HepG2 (cell line): ENCODE data around the gene FAM168A. TPM values are rescaled to one million over a fixed set of nuclear protein-coding genes. Genes with fewer than 3 reads are reported as not detected.

Source experiments
- FOXA1 ChIP-seq, 2 experiments: fragments of 450-650 bp in 1 of 2; sonication (generic) in 1 of 2; formaldehyde crosslinking in 1 of 2; IDR thresholded peaks; 2 replicates each; pipeline versions ENCODE4 v1.4.0 to v1.6.1; 2016 to 2020; ENCODE audit warnings: missing genetic modification reagents in 1 of 2
- FOXJ3 ChIP-seq: sonication (generic); formaldehyde crosslinking; IDR thresholded peaks from 2 replicates; pipeline ENCODE4 v1.4.0; 2020; ENCODE audit warnings: missing genetic modification reagents, mild to moderate bottlenecking, borderline replicate concordance
- GFI1 ChIP-seq: sonication (generic); formaldehyde crosslinking; IDR thresholded peaks from 2 replicates; pipeline ENCODE4 v1.5.0; 2020; ENCODE audit warnings: missing genetic modification reagents, mild to moderate bottlenecking, borderline replicate concordance
- HCFC1 ChIP-seq: fragments of 150-350 bp; IDR thresholded peaks from 2 replicates; pipeline ENCODE4 v1.6.1; 2014; ENCODE audit warnings: low read depth, low read length
- HNRNPH1 ChIP-seq: fragments of 200-400 bp; formaldehyde crosslinking; optimal IDR thresholded peaks from 2 replicates; pipeline ENCODE3; 2017; ENCODE audit warnings: mild to moderate bottlenecking, low read depth, low read length
- KLF15 ChIP-seq: sonication (generic); formaldehyde crosslinking; IDR thresholded peaks from 2 replicates; pipeline ENCODE4 v1.8.1; 2023; ENCODE audit warnings: borderline replicate concordance, mild to moderate bottlenecking, inconsistent platforms, missing genetic modification reagents, mixed read lengths
- MXI1 ChIP-seq: IDR thresholded peaks from 3 replicates; pipeline ENCODE4 v1.6.1; 2012; ENCODE audit warnings: low read depth, low read length, inconsistent platforms, borderline replicate concordance
- NCOR1 ChIP-seq: fragments of 200-600 bp; sonication (generic); IDR thresholded peaks from 2 replicates; pipeline ENCODE4 v1.7.0; 2017; ENCODE audit warnings: antibody characterized with exemption, low read length, borderline replicate concordance
- ZNF225 ChIP-seq: sonication (generic); formaldehyde crosslinking; IDR thresholded peaks from 2 replicates; pipeline ENCODE4 v1.4.0; 2020; ENCODE audit warnings: mild to moderate bottlenecking, missing genetic modification reagents
- ZNF3 ChIP-seq: IDR thresholded peaks from 2 replicates; pipeline ENCODE4 v1.7.0; 2017; ENCODE audit warnings: inconsistent platforms
- ZNF44 ChIP-seq: sonication (generic); formaldehyde crosslinking; IDR thresholded peaks from 2 replicates; pipeline ENCODE4 v1.5.1; 2020; ENCODE audit warnings: mild to moderate bottlenecking, missing genetic modification reagents
- ZNF644 ChIP-seq: IDR thresholded peaks from 2 replicates; pipeline ENCODE4 v1.6.1; 2016; ENCODE audit warnings: low read depth
- polyA plus RNA-seq, 8 experiments: library from polyadenylated mRNA; depleted of rRNA in 3 of 8; stranded (reverse) in 7 of 8; unstranded in 1 of 8; fragments of >200 nt; fragmentation: Illumina TruSeq in 4 of 8; extraction: Trizol in 4 of 8; gene quantifications; 2 replicates each; pipeline versions ENCODE4 v1.2.1 to v1.2.3, GENCODE V29; 2011 to 2016; ENCODE audit warnings: low read depth in 4 of 8, missing spikeins in 1 of 8, mixed read lengths in 1 of 8; ENCODE audit not compliant: insufficient read depth in 1 of 8
- total RNA-seq, 5 experiments: library from RNA; depleted of rRNA; stranded (reverse); fragments of >200 nt; fragmentation: Illumina TruSeq; extraction: Trizol; gene quantifications; 2 replicates each; pipeline ENCODE4 v1.2.3, GENCODE V29; 2016; ENCODE audit warnings: low read depth in 1 of 5
- TF ChIP-seq, protein P1 (sequence below): IDR thresholded peaks from 2 replicates; pipeline ENCODE4 v1.6.1; 2016; ENCODE audit warnings: missing biosample characterization, missing genetic modification reagents, low read depth
- TF ChIP-seq, protein P2 (sequence below), 2 experiments: sonication (generic) in 1 of 2; formaldehyde crosslinking in 1 of 2; IDR thresholded peaks; 2 replicates each; pipeline versions ENCODE4 v1.4.0 to v1.6.1; 2018 to 2020; ENCODE audit warnings: missing genetic modification reagents in 2 of 2, borderline replicate concordance in 1 of 2, low read depth in 1 of 2, mild to moderate bottlenecking in 1 of 2, missing biosample characterization in 1 of 2
- TF ChIP-seq, protein P3 (sequence below): sonication (generic); formaldehyde crosslinking; IDR thresholded peaks from 2 replicates; pipeline ENCODE4 v1.8.0; 2022; ENCODE audit warnings: missing genetic modification reagents, mild to moderate bottlenecking, moderate library complexity, borderline replicate concordance
- TF ChIP-seq, protein P4 (sequence below), 2 experiments: sonication (generic) in 1 of 2; formaldehyde crosslinking in 1 of 2; IDR thresholded peaks; 2 replicates each; pipeline versions ENCODE4 v1.4.0 to v1.6.1; 2016 to 2020; ENCODE audit warnings: borderline replicate concordance in 1 of 2, low read depth in 1 of 2, mild to moderate bottlenecking in 1 of 2, missing genetic modification reagents in 1 of 2

FAM168A gene
- total and polyA plus RNA-seq, 2 of the 13 experiments (the other 11 are each of a cell fraction or from before 2014, with no cell fraction given): 13.9 to 15.8 TPM

DNA sequence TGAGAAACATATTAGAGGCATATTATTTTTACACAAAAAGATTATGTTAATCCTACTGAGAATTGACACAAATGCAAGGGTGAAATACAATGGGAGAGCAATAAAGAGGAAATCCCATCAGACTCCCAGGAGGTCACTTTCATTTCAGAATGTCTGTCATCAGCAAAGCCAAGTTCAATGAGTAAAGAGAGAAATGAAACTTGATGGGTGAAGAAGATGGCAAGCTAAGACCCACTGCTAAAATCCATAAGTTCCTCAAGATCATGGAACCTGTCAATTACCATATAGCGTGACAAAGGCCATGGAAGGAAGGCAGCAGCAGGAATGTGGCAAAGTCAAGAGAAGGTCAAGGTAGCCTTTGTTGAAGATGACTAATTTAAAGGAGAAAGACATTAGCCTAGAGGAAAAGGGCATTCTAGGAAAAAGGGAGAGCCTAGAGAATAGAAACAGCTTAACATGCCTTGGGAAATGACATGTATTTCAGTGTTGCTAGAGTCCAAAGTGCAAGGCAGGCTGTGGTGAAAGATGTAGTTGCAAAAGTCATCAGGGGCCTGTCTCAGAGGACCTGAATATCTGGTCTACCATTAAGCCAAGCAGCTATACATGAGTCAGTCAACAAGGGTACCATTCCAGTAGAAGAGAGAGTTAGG, 43.1 kb downstream of the FAM168A start (continued):
- TF ChIP-seq, protein P1, sequence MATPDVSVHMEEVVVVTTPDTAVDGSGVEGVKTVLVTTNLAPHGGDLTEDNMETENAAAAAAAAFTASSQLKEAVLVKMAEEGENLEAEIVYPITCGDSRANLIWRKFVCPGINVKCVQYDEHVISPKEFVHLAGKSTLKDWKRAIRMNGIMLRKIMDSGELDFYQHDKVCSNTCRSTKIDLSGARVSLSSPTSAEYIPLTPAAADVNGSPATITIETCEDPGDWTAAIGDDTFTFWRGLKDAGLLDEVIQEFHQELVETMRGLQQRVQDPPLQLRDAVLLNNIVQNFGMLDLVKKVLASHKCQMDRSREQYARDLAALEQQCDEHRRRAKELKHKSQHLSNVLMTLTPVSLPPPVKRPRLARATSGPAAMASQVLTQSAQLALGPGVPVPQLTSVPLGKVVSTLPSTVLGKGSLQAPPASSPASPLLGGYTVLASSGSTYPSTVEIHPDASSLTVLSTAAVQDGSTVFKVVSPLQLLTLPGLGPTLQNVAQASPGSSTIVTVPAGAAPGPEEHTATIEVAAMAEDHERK (CRISPR knock-in tag): no peak
- TF ChIP-seq MXI1: no peak
- peak; percentile 84 for TF ChIP-seq NCOR1
- TF ChIP-seq ZNF644 (CRISPR knock-in tag): peak; percentile 98
- peak; percentile 83; the same call in 1 of the 2 replicates for TF ChIP-seq ZNF3 (CRISPR knock-in tag)
- no peak for TF ChIP-seq HNRNPH1
- TF ChIP-seq, protein P2, sequence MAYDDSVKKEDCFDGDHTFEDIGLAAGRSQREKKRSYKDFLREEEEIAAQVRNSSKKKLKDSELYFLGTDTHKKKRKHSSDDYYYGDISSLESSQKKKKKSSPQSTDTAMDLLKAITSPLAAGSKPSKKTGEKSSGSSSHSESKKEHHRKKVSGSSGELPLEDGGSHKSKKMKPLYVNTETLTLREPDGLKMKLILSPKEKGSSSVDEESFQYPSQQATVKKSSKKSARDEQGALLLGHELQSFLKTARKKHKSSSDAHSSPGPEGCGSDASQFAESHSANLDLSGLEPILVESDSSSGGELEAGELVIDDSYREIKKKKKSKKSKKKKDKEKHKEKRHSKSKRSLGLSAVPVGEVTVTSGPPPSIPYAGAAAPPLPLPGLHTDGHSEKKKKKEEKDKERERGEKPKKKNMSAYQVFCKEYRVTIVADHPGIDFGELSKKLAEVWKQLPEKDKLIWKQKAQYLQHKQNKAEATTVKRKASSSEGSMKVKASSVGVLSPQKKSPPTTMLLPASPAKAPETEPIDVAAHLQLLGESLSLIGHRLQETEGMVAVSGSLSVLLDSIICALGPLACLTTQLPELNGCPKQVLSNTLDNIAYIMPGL (CRISPR knock-in tag; IDR thresholded peaks at IDR 0.05; ENCODE audit: borderline replicate concordance in 1 of 2, low read depth in 1 of 2): no peak
- TF ChIP-seq KLF15: no peak
- TF ChIP-seq HCFC1: no peak
- TF ChIP-seq, protein P3, sequence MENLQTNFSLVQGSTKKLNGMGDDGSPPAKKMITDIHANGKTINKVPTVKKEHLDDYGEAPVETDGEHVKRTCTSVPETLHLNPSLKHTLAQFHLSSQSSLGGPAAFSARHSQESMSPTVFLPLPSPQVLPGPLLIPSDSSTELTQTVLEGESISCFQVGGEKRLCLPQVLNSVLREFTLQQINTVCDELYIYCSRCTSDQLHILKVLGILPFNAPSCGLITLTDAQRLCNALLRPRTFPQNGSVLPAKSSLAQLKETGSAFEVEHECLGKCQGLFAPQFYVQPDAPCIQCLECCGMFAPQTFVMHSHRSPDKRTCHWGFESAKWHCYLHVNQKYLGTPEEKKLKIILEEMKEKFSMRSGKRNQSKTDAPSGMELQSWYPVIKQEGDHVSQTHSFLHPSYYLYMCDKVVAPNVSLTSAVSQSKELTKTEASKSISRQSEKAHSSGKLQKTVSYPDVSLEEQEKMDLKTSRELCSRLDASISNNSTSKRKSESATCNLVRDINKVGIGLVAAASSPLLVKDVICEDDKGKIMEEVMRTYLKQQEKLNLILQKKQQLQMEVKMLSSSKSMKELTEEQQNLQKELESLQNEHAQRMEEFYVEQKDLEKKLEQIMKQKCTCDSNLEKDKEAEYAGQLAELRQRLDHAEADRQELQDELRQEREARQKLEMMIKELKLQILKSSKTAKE (CRISPR knock-in tag): no peak
- no peak for TF ChIP-seq ZNF225 (CRISPR knock-in tag)
- TF ChIP-seq FOXJ3 (CRISPR knock-in tag): 0 out of 2 replicates have a peak, but pooled peaks have one; percentile 34
- TF ChIP-seq FOXA1 (IDR thresholded peaks at IDR 0.05): no peak
- 0 out of 2 replicates have a peak, but pooled peaks have one; percentile 45 for TF ChIP-seq FOXA1 (CRISPR knock-in tag; IDR thresholded peaks at IDR 0.05)
- no peak for TF ChIP-seq ZNF44
- no peak for TF ChIP-seq GFI1
- TF ChIP-seq, protein P4, sequence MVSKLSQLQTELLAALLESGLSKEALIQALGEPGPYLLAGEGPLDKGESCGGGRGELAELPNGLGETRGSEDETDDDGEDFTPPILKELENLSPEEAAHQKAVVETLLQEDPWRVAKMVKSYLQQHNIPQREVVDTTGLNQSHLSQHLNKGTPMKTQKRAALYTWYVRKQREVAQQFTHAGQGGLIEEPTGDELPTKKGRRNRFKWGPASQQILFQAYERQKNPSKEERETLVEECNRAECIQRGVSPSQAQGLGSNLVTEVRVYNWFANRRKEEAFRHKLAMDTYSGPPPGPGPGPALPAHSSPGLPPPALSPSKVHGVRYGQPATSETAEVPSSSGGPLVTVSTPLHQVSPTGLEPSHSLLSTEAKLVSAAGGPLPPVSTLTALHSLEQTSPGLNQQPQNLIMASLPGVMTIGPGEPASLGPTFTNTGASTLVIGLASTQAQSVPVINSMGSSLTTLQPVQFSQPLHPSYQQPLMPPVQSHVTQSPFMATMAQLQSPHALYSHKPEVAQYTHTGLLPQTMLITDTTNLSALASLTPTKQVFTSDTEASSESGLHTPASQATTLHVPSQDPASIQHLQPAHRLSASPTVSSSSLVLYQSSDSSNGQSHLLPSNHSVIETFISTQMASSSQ (IDR thresholded peaks at IDR 0.05; ENCODE audit: low read depth): no peak
- TF ChIP-seq, protein P4 (CRISPR knock-in tag; IDR thresholded peaks at IDR 0.05; ENCODE audit: borderline replicate concordance): no peak
